HL-60 (cell line): ENCODE results near the gene MON2.

Source experiments
- CTCF ChIP-seq: IDR thresholded peaks from one replicate; pipeline ENCODE4 v1.5.1; 2011; ENCODE audit warnings: low read length, control low read depth, inconsistent platforms; ENCODE audit not compliant: insufficient read depth
- POLR2AphosphoS5 ChIP-seq: IDR thresholded peaks from 2 replicates; pipeline ENCODE4 v1.6.1; 2012; ENCODE audit warnings: low read depth

GRCh38 chr12:62469704-62470103, 3.1 kb downstream of the MON2 start:
- TF ChIP-seq CTCF (no peak), POLR2AphosphoS5 (no peak)
